Kidney (tissue), 14 donors: ENCODE data around the gene SLC6A3. TPM values are rescaled to one million over a fixed set of nuclear protein-coding genes. Genes with fewer than 3 reads are reported as not detected.
"Not testable (repeated sequence)": the region's sequence is repeated elsewhere in the genome, so short reads cannot be mapped to it uniquely, and the experiment has no call there.

Experiments
- DNase-seq, 5 donors: peaks; one replicate each; pipeline ENCODE4 v3.0.0-alpha.2; 2013 to 2020
- FAIRE-seq: peaks from 2 replicates; lab custom pipeline; 2012; peaks lifted over from hg19 to GRCh38; lab: Jason Lieb, UNC
- H3K27ac ChIP-seq, 2 donors: one replicate each; pipeline ENCODE4 v1.7.0; 2013; ENCODE audit warnings: low read depth in 2 of 2, low read length in 2 of 2, inconsistent platforms in 1 of 2
- H3K27me3 ChIP-seq: one replicate; pipeline ENCODE4 v1.7.1; 2013; ENCODE audit warnings: low read length, inconsistent platforms; ENCODE audit not compliant: control insufficient read depth, insufficient read depth
- H3K36me3 ChIP-seq, 3 donors: one replicate each; pipeline versions ENCODE4 v1.7.0 to v1.7.1; 2013; ENCODE audit warnings: low read length in 3 of 3, control low read depth in 1 of 3, inconsistent platforms in 1 of 3; ENCODE audit not compliant: insufficient read depth in 3 of 3, control insufficient read depth in 2 of 3
- H3K4me1 ChIP-seq, 3 donors: one replicate each; pipeline versions ENCODE4 v1.7.0 to v1.7.1; 2013; ENCODE audit warnings: low read length in 3 of 3, inconsistent platforms in 1 of 3, low read depth in 1 of 3; ENCODE audit not compliant: control insufficient read depth in 2 of 3, insufficient read depth in 2 of 3
- H3K4me3 ChIP-seq, 3 donors: one replicate each; pipeline versions ENCODE4 v1.7.0 to v1.8.1; 2013; ENCODE audit warnings: low read length in 3 of 3, control low read depth in 1 of 3, inconsistent platforms in 1 of 3
- H3K9ac ChIP-seq, 3 donors: one replicate each; pipeline versions ENCODE4 v1.7.0 to v1.7.1; 2013; ENCODE audit warnings: low read length in 3 of 3, control low read depth in 1 of 3, inconsistent platforms in 1 of 3
- H3K9me3 ChIP-seq, 3 donors: one replicate each; pipeline versions ENCODE4 v1.7.0 to v1.7.1; 2013; ENCODE audit warnings: low read length in 3 of 3, control low read depth in 1 of 3, inconsistent platforms in 1 of 3; ENCODE audit not compliant: control insufficient read depth in 2 of 3, insufficient read depth in 1 of 3
- intact Hi-C: fragments of 100-400 bp; cut with DNase I; formaldehyde crosslinking; loops from one replicate; pipeline ENCODE4 v1.11.1; 2022
- polyA plus RNA-seq: library from polyadenylated mRNA; stranded (reverse); fragments of 350-450 nt; fragmentation: Illumina TruSeq; extraction: RNeasy Lipid Tissue Mini Kit (QIAGEN cat#74804); gene quantifications from one replicate; pipeline ENCODE4 v1.2.3, GENCODE V29; 2014; ENCODE audit warnings: low read depth, low replicate concordance; ENCODE audit not compliant: insufficient read depth
- total RNA-seq: library from RNA; stranded (reverse); fragmentation: NEBNext Ultra II Directional; extraction: Animal tissue kit (Norgen Biotek cat#: 25700); gene quantifications from one replicate; pipeline ENCODE4 v1.2.1, GENCODE V29; 2021
- TF ChIP-seq, protein P1 (sequence below): IDR thresholded peaks from 3 replicates; pipeline ENCODE4 v1.5.1; 2012; ENCODE audit warnings: mild to moderate bottlenecking, moderate library complexity, borderline replicate concordance; ENCODE audit not compliant: insufficient read depth; ENCODE audit errors: extremely low read depth
- donor health status: control.
- donor health status: control.
- donor health status: control.
- donor health status: control.
- donor health status: control.
- donor health status: DM: yes; HTN: yes; CAD: no.
- donor health status: Normal renal cell carcinoma (clear cell type).

Gene SLC6A3
- total and polyA plus RNA-seq, 2 donors from 2014 or later: 0.09 to 0.54 TPM

DNA sequence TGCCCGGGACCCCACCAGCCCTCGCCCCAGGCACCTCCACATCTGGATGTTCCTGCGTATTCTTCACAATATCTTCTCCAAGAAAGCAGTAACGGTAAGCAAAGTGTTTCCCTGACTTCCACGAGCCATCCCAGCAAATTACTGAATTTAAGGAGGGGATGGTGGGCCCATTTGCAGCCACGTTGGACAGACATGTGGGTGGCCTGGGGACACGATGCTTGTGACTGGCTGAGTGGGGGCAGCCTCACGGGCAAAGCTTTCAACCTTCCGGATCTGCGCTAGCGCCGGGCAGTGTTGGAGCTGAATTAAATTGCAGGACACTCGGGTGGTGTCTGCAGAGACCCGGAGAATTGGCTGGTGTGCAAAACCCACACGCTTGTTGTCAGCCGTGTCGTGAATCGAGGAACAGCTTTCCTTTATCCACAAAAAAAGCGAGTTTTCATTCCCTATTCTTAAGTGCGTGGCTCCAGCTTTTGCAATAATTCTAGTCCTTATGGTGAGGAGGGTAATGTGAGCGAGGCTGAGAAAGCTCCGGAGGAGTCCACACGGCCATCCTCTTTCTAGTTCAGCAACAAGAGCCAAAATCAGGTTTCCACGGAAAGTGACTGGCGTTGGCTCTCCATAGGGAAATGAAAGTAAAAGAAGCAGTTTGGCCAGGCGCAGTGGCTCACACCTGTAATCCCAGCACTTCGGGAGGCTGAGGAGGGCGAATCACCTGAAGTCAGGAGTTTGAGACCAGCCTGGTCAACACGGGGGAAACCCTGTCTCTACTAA lies 82.8 kb downstream of the SLC6A3 start:
- TF ChIP-seq, protein P1, sequence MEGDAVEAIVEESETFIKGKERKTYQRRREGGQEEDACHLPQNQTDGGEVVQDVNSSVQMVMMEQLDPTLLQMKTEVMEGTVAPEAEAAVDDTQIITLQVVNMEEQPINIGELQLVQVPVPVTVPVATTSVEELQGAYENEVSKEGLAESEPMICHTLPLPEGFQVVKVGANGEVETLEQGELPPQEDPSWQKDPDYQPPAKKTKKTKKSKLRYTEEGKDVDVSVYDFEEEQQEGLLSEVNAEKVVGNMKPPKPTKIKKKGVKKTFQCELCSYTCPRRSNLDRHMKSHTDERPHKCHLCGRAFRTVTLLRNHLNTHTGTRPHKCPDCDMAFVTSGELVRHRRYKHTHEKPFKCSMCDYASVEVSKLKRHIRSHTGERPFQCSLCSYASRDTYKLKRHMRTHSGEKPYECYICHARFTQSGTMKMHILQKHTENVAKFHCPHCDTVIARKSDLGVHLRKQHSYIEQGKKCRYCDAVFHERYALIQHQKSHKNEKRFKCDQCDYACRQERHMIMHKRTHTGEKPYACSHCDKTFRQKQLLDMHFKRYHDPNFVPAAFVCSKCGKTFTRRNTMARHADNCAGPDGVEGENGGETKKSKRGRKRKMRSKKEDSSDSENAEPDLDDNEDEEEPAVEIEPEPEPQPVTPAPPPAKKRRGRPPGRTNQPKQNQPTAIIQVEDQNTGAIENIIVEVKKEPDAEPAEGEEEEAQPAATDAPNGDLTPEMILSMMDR: no peak
- Histone ChIP-seq H3K27ac (no peak overlapping the region), H3K9me3 (no peaks in the 10 kb centered on the region), H3K27me3 (no peaks in the 10 kb centered on the region), H3K4me1 (no peaks in the 10 kb centered on the region), H3K36me3 (no peaks in the 10 kb centered on the region), H3K4me3 (no peak overlapping the region), H3K9ac (no peak overlapping the region)
- DNase-seq (no peak), FAIRE-seq (no peak)
- intact Hi-C loops: no loop called here

DNA sequence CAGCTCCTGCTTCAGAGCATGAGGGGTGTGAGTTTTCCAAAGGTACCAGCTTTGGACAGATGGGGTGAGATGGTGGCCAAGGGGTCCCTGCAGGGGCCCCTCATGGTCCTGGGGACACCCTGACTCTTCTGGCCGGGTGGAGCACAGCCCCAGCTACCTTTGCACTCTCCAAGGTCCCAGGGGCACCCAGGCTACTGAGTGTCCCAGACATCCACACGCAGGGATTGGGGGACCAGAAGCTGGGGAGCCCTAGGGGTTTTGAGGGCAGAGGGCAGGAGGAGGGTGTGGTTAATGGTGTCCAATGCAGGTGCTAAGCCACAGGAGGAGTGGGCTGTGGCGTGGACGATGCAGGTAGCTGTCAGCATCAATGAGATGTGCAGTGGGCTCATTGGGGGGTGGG lies 84.4 kb downstream of the SLC6A3 start:
- no peak for DNase-seq
- no peak overlapping the region for H3K27ac ChIP-seq
- no peaks in the 10 kb centered on the region for H3K4me1 ChIP-seq
- intact Hi-C loops: no loop called here
- TF ChIP-seq, protein P1: no peak
- H3K9ac ChIP-seq: no peak overlapping the region
- H3K4me3 ChIP-seq: no peak overlapping the region
- no peaks in the 10 kb centered on the region for H3K27me3 ChIP-seq
- no peak for FAIRE-seq
- no peaks in the 10 kb centered on the region for H3K9me3 ChIP-seq
- no peaks in the 10 kb centered on the region for H3K36me3 ChIP-seq

DNA sequence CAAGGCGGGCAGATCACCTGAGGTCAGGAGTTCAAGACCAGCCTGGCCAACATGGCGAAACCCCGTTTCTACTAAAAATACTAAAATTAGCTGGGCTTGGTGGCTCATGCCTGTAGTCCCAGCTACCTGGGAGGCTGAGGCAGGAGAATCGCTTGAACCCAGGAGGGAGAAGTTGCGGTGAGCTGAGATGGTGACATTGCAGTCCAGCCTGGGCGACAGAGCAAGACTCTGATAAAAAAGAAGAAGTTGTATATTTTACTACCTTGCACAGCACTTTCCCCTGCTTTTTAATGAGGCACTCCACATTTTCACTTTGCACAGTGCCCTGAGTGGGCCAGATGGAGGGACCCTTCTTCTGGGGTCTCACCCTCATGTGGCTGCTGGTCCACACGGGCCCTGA lies 84.9 kb downstream of the SLC6A3 start:
- H3K4me3 ChIP-seq, H3K27me3 ChIP-seq, H3K27ac ChIP-seq, H3K4me1 ChIP-seq, FAIRE-seq, H3K9me3 ChIP-seq, H3K36me3 ChIP-seq, H3K9ac ChIP-seq, DNase-seq, intact Hi-C loops: not testable (repeated sequence)

DNA sequence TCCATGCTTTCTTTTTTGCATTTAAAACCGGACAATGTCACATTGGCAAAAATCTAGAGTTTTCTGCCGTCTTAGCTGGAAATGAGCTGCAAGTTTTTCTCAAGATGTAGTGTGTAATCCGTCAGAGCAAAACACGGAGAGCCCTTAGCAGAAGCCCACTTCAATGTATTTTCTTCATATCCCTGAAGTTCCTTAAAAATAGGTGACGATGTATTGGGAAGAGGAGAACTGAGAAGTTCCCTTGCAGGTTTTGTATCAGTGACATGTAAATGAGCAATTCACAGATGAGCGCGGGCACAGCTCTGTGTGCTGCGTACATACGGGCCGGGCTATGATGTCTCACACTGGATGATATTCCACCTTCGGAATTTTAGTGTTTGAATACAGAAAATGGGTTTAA lies 85.5 kb downstream of the SLC6A3 start:
- intact Hi-C loops: no loop called here
- TF ChIP-seq, protein P1: no peak
- Histone ChIP-seq H3K4me1 (no peaks in the 10 kb centered on the region), H3K27ac (no peak overlapping the region), H3K27me3 (no peaks in the 10 kb centered on the region), H3K9ac (no peak overlapping the region), H3K4me3 (no peak overlapping the region), H3K9me3 (no peaks in the 10 kb centered on the region), H3K36me3 (no peaks in the 10 kb centered on the region)
- DNase-seq (no peak), FAIRE-seq (no peak)
